DND-41 (cell line): ENCODE data around the gene AUH.

ENCODE experiments used
- ATAC-seq: fragments of 200-7000 bp; cut with Tn5 transposase; 3 replicates; pipeline ENCODE4 v1.9.1; 2021; ENCODE audit warnings: low read depth; ENCODE audit not compliant: insufficient read depth
- DNase-seq: peaks from one replicate; pipeline ENCODE4 v3.0.0-alpha.2; 2020
- H2AFZ ChIP-seq: 2 replicates; pipeline ENCODE4 v1.6.0; 2012; ENCODE audit warnings: low read depth, low read length
- H3K27ac ChIP-seq: 2 replicates; pipeline ENCODE4 v1.5.1; 2012; ENCODE audit warnings: low read length, inconsistent platforms
- H3K27me3 ChIP-seq: fragments of 200-600 bp; sonication (generic); 2 replicates; pipeline ENCODE4 v1.6.0; 2012; ENCODE audit warnings: low read length, mild to moderate bottlenecking, inconsistent platforms; ENCODE audit not compliant: insufficient read depth, poor library complexity
- H3K36me3 ChIP-seq: 2 replicates; pipeline ENCODE4 v1.5.1; 2012; ENCODE audit warnings: low read length, inconsistent platforms; ENCODE audit not compliant: insufficient read depth
- H3K4me1 ChIP-seq: 2 replicates; pipeline ENCODE4 v1.5.1; 2012; ENCODE audit warnings: mild to moderate bottlenecking, low read length; ENCODE audit not compliant: insufficient read depth
- H3K4me2 ChIP-seq: 2 replicates; pipeline ENCODE4 v1.6.0; 2012; ENCODE audit warnings: mild to moderate bottlenecking, moderate library complexity, low read length, inconsistent platforms; ENCODE audit not compliant: insufficient read depth
- H3K4me3 ChIP-seq, 2 experiments: fragments of 200-600 bp in 1 of 2; shearing (Covaris generic) in 1 of 2; 2 replicates each; pipeline ENCODE4 v1.5.1; 2012 to 2016; ENCODE audit warnings: inconsistent platforms in 2 of 2, low read length in 2 of 2, mild to moderate bottlenecking in 2 of 2, low read depth in 1 of 2, moderate library complexity in 1 of 2
- H3K79me2 ChIP-seq: 2 replicates; pipeline ENCODE4 v1.6.0; 2012; ENCODE audit warnings: low read length, inconsistent platforms; ENCODE audit not compliant: insufficient read depth
- H3K9ac ChIP-seq: 2 replicates; pipeline ENCODE4 v1.6.0; 2012; ENCODE audit warnings: low read depth, mild to moderate bottlenecking, inconsistent platforms, low read length, moderate library complexity
- H3K9me3 ChIP-seq: 2 replicates; pipeline ENCODE4 v1.5.1; 2012; ENCODE audit warnings: low read length, moderate library complexity, mild to moderate bottlenecking, inconsistent platforms; ENCODE audit not compliant: insufficient read depth, severe bottlenecking
- H4K20me1 ChIP-seq: 2 replicates; pipeline ENCODE4 v1.6.0; 2012; ENCODE audit warnings: low read length; ENCODE audit not compliant: insufficient read depth
- EZH2 ChIP-seq: IDR thresholded peaks from 3 replicates; pipeline ENCODE4 v1.6.1; 2012; ENCODE audit warnings: borderline replicate concordance, low read depth, mild to moderate bottlenecking, moderate library complexity, low read length, inconsistent platforms; ENCODE audit not compliant: severe bottlenecking
- TF ChIP-seq, protein P1 (sequence below): IDR thresholded peaks from 2 replicates; pipeline ENCODE4 v1.5.1; 2012; ENCODE audit warnings: borderline replicate concordance, low read length, moderate library complexity, mild to moderate bottlenecking; ENCODE audit not compliant: poor library complexity, severe bottlenecking; ENCODE audit errors: extremely low read depth

AUH gene

DNA sequence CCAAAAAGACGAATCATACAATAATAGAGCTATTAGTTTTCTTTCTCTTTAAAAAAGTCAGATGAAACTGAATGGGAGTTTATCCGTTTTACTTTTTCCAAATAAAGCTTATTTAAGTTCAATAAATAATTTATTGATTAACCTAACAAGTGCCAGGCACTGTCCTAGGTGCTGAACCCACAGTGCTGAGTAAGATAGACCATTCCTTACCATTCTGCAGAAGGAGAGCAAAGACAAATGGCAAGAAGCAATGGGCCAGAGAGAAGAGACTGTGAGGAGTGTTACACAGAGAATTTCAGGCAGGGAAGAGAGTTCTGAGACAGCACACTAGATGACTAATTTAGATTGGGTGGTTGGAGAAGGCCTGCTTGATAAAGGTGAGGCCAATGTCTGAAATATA lies 127.2 kb downstream of the AUH start:
- no peak for ATAC-seq
- Histone ChIP-seq H3K36me3 (no peaks in the 10 kb centered on the region), H3K4me2 (no peak overlapping the region), H3K9me3 (no peaks in the 10 kb centered on the region), H3K79me2 (no peaks in the 10 kb centered on the region), H4K20me1 (no peaks in the 10 kb centered on the region), H2AFZ (no peak overlapping the region), H3K9ac (no peak overlapping the region), H3K27ac (no peak overlapping the region), H3K4me1 (no peaks in the 10 kb centered on the region), H3K4me3 (no peak overlapping the region), H3K27me3 (no peaks in the 10 kb centered on the region)
- DNase-seq, result no peak
- TF ChIP-seq EZH2, result no peak
- TF ChIP-seq, protein P1, sequence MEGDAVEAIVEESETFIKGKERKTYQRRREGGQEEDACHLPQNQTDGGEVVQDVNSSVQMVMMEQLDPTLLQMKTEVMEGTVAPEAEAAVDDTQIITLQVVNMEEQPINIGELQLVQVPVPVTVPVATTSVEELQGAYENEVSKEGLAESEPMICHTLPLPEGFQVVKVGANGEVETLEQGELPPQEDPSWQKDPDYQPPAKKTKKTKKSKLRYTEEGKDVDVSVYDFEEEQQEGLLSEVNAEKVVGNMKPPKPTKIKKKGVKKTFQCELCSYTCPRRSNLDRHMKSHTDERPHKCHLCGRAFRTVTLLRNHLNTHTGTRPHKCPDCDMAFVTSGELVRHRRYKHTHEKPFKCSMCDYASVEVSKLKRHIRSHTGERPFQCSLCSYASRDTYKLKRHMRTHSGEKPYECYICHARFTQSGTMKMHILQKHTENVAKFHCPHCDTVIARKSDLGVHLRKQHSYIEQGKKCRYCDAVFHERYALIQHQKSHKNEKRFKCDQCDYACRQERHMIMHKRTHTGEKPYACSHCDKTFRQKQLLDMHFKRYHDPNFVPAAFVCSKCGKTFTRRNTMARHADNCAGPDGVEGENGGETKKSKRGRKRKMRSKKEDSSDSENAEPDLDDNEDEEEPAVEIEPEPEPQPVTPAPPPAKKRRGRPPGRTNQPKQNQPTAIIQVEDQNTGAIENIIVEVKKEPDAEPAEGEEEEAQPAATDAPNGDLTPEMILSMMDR, result no peak

DNA sequence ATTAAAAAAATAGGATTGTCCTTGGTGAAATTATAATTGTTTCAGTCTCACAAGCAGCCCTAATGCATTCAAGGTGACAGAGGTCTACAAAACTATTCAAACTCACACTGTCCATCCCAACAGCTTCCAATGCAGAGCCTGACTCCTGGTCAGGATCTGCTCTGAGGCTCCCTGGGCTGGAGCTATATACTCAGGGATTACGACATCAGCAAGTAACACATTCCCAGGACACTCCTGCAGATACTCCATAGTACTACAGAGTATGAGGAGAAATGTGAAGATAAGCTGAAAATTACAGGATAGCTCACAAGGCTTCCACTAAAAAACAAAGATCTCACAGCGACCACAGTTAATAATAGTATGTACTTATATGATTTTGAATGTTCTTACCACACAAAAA lies 130.1 kb downstream of the AUH start:
- ATAC-seq (no peak), DNase-seq (no peak)
- Histone ChIP-seq H3K27ac (no peak overlapping the region), H2AFZ (no peak overlapping the region), H3K79me2 (no peaks in the 10 kb centered on the region), H3K4me3 (no peak overlapping the region), H3K4me1 (no peaks in the 10 kb centered on the region), H3K9me3 (no peaks in the 10 kb centered on the region), H3K27me3 (no peaks in the 10 kb centered on the region), H4K20me1 (no peaks in the 10 kb centered on the region), H3K4me2 (no peak overlapping the region), H3K36me3 (no peaks in the 10 kb centered on the region), H3K9ac (no peak overlapping the region)
- TF ChIP-seq, protein P1, result no peak
- TF ChIP-seq EZH2, result no peak

DNA sequence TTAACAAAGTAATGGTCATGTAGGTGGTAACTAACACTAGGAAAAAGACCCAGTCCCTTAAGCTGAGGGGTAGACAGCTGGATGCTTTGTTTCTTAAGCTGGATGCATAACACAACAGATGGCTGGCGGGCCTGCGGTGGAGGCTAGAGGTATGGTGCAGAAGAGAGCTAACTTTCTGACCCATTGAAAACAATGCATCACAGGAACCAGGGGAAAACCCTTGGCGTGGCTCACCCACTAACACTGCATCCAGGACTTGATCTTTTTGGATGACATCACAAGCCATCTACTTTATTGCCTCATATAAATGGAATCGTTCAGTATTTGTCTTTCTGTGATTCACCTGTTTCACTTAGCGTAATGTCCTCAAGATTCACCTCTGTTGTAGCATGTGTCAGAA lies 138.7 kb downstream of the AUH start:
- H3K27me3 ChIP-seq, result no peaks in the 10 kb centered on the region
- no peaks in the 10 kb centered on the region for H3K79me2 ChIP-seq
- H2AFZ ChIP-seq, result no peak overlapping the region
- H3K9me3 ChIP-seq, result no peaks in the 10 kb centered on the region
- no peak overlapping the region for H3K27ac ChIP-seq
- no peaks in the 10 kb centered on the region; the same call in 1 of the 2 replicates for H3K36me3 ChIP-seq
- H3K4me1 ChIP-seq, result no peaks in the 10 kb centered on the region
- no peaks in the 10 kb centered on the region for H4K20me1 ChIP-seq
- no peak for ATAC-seq
- DNase-seq, result no peak
- H3K4me3 ChIP-seq, result no peak overlapping the region
- no peak overlapping the region for H3K9ac ChIP-seq
- no peak overlapping the region for H3K4me2 ChIP-seq
- TF ChIP-seq EZH2, result no peak
- TF ChIP-seq, protein P1, result no peak

DNA sequence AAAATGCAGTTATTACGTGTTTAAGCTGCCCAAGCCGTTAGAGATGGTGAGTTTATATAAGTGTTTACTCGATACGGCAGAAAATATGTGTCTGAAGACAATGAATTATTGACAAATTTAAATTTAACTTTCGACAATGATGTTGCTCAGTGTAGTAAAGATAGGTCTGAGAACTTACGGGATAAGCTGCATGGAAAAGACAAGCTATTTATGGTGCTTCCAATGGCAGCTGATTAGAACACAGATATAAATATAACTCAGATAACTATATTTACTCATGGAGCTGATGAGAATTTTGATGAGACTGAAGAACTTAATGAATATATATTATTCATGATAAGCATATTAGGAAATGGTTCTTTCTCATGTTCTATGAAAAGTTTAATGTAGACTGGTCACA lies 139.3 kb downstream of the AUH start:
- H3K4me3 ChIP-seq, result no peak overlapping the region

More for the DNA sequence above, 139.3 kb downstream of the AUH start:
- ATAC-seq (no peak), DNase-seq (no peak)
- TF ChIP-seq, protein P1, result no peak
- TF ChIP-seq EZH2, result no peak
- Histone ChIP-seq H2AFZ (no peak overlapping the region), H3K27me3 (no peaks in the 10 kb centered on the region), H4K20me1 (no peaks in the 10 kb centered on the region), H3K9ac (no peak overlapping the region), H3K79me2 (no peaks in the 10 kb centered on the region), H3K36me3 (no peaks in the 10 kb centered on the region; the same call in 1 of the 2 replicates), H3K27ac (no peak overlapping the region), H3K4me2 (no peak overlapping the region), H3K9me3 (no peaks in the 10 kb centered on the region), H3K4me1 (no peaks in the 10 kb centered on the region)
